ENCODE data around the gene SLC29A2.

SLC29A2 gene

DNA sequence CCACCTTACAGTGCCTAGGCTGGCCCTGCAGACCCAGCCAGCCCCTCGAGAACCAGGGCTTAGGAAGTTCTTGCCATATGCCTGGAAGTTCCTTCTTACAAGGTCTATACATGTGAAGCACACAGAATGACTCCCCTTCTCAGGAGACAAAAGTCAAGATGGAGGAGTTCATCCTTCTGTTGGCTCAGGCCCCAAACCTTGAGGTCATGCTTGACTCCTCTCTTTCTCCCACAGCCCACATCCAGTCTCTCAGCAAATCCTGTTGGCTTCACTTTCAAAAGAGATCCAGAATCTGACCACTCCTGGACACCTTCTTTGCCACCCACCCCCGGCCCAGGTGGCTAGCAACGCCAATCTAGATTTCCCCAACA lies 53.0 kb downstream of the SLC29A2 start:
- TF ChIP-seq CTCF (IDR thresholded peaks at IDR 0.05; ENCODE audit: control insufficient read depth, extremely low read depth, insufficient read depth) = no peak
- no peak overlapping the region for H3K4me3 ChIP-seq (ENCODE audit: low read depth, low read length)
- DNase-seq (ENCODE audit: low read depth) = no peak

DNA sequence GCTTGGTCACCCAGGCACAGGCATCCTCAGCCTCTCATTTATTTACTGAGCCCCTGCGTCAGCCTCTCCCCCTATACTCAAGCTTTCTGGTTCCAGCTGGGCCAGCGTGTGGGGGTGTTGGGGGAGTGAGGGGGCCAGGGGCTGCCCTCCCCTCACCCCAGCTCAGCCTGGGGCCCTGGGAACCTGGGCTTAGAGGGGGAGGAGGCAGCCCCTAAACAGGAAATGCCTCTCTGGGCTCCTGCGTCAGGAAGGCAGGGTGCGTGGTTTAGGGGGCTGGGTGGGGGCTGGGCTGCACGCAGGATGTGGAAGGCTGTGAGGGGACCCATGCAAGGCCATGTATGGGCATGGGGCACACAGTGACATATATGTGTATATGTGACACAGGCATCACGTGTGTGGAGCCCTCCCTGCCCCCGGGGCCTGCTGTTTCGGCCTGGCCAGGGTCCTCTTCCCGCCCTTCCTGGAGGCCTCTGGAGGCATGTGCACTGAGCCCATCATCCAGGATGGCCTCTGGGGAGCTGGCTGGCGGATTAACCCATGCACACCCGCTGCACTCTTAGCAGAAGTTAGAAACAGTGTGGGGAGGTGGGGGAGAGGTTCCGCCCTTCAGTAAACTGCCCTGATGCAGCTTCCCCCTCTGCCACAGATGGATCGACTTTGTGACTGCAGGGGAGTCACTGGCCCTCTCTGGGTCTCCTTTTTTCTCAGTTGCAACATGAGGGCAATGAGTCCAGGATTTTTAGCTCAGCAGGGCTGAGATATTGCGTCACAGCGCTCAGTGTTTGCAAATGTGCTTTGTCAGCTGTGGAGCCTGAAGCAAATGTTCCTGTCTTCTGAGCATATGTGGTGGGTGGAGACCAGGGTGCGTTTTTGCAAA lies 53.6 kb downstream of the SLC29A2 start:
- no peak for TF ChIP-seq CTCF (IDR thresholded peaks at IDR 0.05; ENCODE audit: control insufficient read depth, extremely low read depth, insufficient read depth)
- no peak for DNase-seq (ENCODE audit: low read depth)

GRCh38 chr11:66317322-66317722 lies 54.2 kb downstream of the SLC29A2 start:
- TF ChIP-seq CTCF (IDR thresholded peaks at IDR 0.05; ENCODE audit: control insufficient read depth, extremely low read depth, insufficient read depth) = no peak
- H3K4me3 ChIP-seq (ENCODE audit: low read depth, low read length) = no peak overlapping the region
- DNase-seq (ENCODE audit: low read depth) = no peak

More for the DNA sequence above, 53.6 kb downstream of the SLC29A2 start:
- H3K4me3 ChIP-seq (ENCODE audit: low read depth, low read length) = no peak overlapping the region

DNA sequence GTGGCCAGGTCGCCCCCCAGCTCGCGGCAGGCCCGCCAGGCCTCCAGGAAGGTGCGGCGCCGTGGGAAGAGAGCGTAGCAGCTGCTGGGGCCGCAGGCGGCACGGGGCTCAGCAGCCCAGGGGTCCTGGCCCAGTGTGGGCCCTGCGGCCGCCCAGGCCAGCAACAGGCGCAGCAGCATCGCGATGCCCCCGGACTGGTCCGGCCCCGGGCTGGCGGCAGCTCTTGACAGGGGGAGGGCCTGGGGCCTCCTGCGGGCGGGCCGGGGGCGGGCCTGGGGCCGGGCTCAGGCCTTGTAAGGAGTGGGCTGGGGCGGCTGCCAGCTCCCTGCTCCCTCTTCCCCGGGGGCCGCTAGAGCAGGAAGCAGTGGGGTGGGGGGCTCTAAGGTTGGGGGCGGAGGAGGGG lies 54.7 kb downstream of the SLC29A2 start, which contains the start of gene CD248:
Gene CD248 (minus strand): TSS at position 196 of the 403 bp plus-strand sequence. CDS start 17 bp downstream, at position 179.
- TF ChIP-seq CTCF (IDR thresholded peaks at IDR 0.05; ENCODE audit: control insufficient read depth, extremely low read depth, insufficient read depth) = no peak
- no peak for DNase-seq (ENCODE audit: low read depth)
- no peak within 1 kb of the TSS for H3K4me3 ChIP-seq (ENCODE audit: low read depth, low read length)

GRCh38 chr11:66315921-66316811 lies 55.4 kb downstream of the SLC29A2 start:
- DNase-seq (ENCODE audit: low read depth) = no peak
- no peak for TF ChIP-seq CTCF (IDR thresholded peaks at IDR 0.05; ENCODE audit: control insufficient read depth, extremely low read depth, insufficient read depth)
- no peak overlapping the region for H3K4me3 ChIP-seq (ENCODE audit: low read depth, low read length)

GRCh38 chr11:66315498-66315885 lies 56.1 kb downstream of the SLC29A2 start:
- DNase-seq (ENCODE audit: low read depth) = no peak
- TF ChIP-seq CTCF (IDR thresholded peaks at IDR 0.05; ENCODE audit: control insufficient read depth, extremely low read depth, insufficient read depth) = no peak
- H3K4me3 ChIP-seq (ENCODE audit: low read depth, low read length) = no peak overlapping the region

All from LNCaP clone FGC (cell line).